Measurements from ENCODE around the gene DDHD1. TPM values are rescaled to one million over a fixed set of nuclear protein-coding genes. Genes with fewer than 3 reads are reported as not detected.
"Not testable (repeated sequence)": the region's sequence is repeated elsewhere in the genome, so short reads cannot be mapped to it uniquely, and the experiment has no call there.

DDHD1 gene
- 10 to 100 TPM; 77.1 to 80.4 TPM for total RNA-seq
- total RNA-seq, result 88.0 to 114 reads per million in 2 donors

DNA sequence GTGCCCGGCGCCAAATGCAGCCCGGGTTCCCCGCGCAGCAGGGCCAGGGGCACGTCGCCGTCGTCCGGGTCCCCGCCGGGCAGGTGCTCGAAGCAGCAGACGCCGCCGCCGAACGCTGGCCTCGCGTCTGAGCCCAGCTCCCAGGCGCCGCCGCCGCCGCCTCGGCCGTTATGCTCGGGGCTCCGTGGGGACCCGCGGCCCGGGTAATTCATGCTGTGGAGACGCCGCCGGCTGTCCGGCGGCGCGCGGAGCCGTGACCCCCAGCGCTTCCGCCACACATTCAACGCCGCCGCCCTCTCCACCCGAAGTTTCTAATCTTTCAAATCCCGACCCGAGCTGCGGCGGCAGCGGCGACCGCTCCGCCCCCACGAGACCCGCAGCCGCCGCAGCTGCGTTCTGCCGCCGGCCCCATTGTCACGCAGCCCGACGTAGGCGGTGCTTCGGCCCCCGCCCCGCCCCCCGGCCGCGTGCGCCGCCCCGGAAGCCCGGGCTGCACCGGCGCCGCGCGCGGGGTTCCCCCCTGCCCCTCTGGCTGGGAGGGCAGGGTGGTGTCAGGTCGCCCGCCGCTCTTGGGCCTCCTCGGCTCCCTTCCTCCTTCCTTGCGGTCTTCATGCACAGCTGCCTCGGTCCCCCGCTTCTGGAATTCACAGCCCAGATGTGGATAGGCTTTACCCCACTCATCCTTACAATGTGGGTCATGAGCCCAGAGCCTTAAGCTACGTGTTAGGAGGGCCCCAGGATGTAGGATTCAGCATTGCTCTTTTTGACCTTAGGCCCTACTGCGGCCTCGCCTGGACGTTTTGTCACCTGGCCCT, at the start of gene DDHD1:
Gene DDHD1 (minus strand): TSS at position 437 of the 815 bp plus-strand sequence. CDS start 225 bp downstream, at position 212.
- Mint-ChIP-seq H3K36me3 (ENCODE audit: low read depth) (peaks cover 9% of the 10 kb centered on the region), H3K4me3 (peak within 1 kb of the TSS; percentile 100), H3K27ac (peak within 1 kb of the TSS; percentile 98), H3K27me3 (no peaks in the 10 kb centered on the region), H3K4me1 (peaks cover 41% of the 10 kb centered on the region)
- no peaks in the 10 kb centered on the region for H3K9me3 ChIP-seq (ENCODE audit: control insufficient read depth, low read length, poor library complexity, severe bottlenecking)
- DNase-seq, result peak; percentile 86 to 92 (median 89)
- ATAC-seq, result peak; percentile 87

DNA sequence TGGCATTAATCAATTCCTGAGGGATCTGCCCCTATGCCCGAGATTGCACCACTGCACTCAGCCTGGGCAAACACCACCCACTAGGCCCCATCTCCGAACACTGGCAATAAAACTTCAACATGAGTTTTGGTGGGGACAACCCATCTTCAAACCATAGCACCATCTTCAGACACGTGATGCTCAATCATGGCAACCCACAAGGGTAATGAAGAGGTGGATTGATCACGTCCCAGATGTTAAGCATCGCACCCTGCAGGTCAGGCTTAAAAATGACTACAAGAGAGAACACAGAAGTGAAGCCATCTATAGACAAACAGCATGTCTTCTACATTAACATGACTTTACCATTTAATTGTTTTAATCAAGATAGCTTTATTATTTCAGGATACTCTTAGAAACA, 42.8 kb upstream of the DDHD1 start:
- Mint-ChIP-seq H3K36me3 (ENCODE audit: low read depth) (no peaks in the 10 kb centered on the region), H3K4me1 (no peaks in the 10 kb centered on the region)

DNA sequence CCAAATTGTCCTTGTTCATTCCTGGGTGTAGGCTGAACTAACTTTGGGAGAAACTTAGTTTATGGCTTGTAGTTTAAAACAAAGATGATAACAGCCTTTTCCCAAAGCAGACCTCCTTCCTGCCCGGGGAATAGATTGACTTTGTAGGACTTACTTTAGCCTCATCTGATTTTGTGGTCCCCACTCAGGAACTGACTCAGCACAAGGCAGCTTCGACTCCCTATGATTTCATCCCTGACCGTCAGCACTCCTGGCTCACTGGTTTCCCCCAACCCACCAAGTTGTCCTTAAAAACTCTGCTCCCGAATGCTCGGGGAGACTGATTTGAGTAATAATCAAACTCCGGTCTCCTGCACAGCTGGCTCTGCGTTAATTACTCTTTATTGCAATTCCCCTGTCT, 40.1 kb upstream of the DDHD1 start:
- H3K36me3 Mint-ChIP-seq (ENCODE audit: low read depth), result no peaks in the 10 kb centered on the region
- no peaks in the 10 kb centered on the region for H3K9me3 ChIP-seq (ENCODE audit: control insufficient read depth, low read length, poor library complexity, severe bottlenecking)
- no peaks in the 10 kb centered on the region for H3K4me1 Mint-ChIP-seq
- DNase-seq (no peak), ATAC-seq (no peak)
- H3K27ac Mint-ChIP-seq, result no peak overlapping the region
- no peaks in the 10 kb centered on the region for H3K27me3 Mint-ChIP-seq
- H3K4me3 Mint-ChIP-seq, result no peak overlapping the region

More for the DNA sequence above, 42.8 kb upstream of the DDHD1 start:
- ATAC-seq (no peak), DNase-seq (no peak)
- H3K27ac Mint-ChIP-seq, result no peak overlapping the region
- H3K4me3 Mint-ChIP-seq, result no peak overlapping the region
- H3K9me3 ChIP-seq (ENCODE audit: control insufficient read depth, low read length, poor library complexity, severe bottlenecking), result no peaks in the 10 kb centered on the region
- H3K27me3 Mint-ChIP-seq, result no peaks in the 10 kb centered on the region

DNA sequence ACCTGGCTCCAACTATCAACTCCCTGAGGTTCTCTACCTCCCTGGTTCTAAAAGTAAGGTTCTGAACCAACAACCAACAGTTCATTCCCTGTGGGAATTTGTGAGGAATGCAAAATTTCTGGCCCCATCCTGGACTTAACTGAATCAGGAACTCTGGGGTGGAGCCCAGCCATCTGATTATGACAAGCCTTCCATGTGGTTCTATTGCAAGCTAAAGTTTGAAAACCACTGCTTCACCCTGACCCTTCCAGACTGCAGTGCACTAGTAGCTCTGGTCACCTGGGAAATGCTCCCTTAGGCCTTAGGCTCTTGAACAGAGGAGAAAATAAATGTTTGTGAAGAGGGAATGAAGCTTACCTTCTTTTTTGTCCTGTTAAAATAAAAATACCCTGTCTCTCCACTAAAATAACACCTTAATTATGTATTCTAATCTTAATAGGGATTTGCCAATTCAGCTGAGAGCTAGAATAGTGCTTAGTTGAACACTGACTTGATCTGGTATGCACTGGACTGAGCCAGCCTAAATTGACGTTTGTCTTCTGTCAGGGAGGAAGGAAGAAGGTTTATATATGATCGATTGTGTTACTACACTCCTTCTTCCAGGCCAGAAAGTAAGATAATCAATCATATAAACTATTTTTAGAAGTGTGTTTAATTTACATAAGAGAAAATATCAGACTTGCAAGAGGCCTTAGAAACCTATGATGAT, 39.1 kb upstream of the DDHD1 start:
- no peak for DNase-seq
- Mint-ChIP-seq H3K4me1 (no peaks in the 10 kb centered on the region), H3K4me3 (no peak overlapping the region), H3K27ac (no peak overlapping the region), H3K36me3 (ENCODE audit: low read depth) (no peaks in the 10 kb centered on the region), H3K27me3 (no peaks in the 10 kb centered on the region)
- no peaks in the 10 kb centered on the region for H3K9me3 ChIP-seq (ENCODE audit: control insufficient read depth, low read length, poor library complexity, severe bottlenecking)
- no peak for ATAC-seq

DNA sequence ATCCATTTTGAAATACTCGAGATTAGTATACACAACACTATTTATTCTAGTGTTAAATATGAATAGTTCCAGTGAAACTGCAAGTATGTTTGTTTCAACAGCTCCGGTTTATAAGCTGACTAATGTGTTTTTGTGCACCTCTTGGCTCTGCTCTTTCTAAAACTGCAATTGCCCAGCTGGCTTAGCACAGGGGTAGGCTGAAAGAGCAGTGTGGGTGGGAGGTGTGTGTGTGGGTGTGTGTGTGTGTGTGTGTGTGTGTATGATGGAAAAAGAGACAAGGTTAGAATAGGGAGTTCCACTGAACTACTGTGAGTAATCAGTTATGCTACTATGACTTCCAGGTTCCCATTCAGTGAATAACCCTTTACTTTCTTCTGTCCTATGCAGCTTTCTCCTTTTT, 37.8 kb upstream of the DDHD1 start:
- H3K4me1 Mint-ChIP-seq, result no peaks in the 10 kb centered on the region
- DNase-seq, result no peak
- ATAC-seq, result no peak
- no peaks in the 10 kb centered on the region for H3K9me3 ChIP-seq (ENCODE audit: control insufficient read depth, low read length, poor library complexity, severe bottlenecking)
- H3K27me3 Mint-ChIP-seq, result no peaks in the 10 kb centered on the region
- H3K27ac Mint-ChIP-seq, result no peak overlapping the region
- no peak overlapping the region for H3K4me3 Mint-ChIP-seq
- peaks cover 2% of the 10 kb centered on the region for H3K36me3 Mint-ChIP-seq (ENCODE audit: low read depth)

DNA sequence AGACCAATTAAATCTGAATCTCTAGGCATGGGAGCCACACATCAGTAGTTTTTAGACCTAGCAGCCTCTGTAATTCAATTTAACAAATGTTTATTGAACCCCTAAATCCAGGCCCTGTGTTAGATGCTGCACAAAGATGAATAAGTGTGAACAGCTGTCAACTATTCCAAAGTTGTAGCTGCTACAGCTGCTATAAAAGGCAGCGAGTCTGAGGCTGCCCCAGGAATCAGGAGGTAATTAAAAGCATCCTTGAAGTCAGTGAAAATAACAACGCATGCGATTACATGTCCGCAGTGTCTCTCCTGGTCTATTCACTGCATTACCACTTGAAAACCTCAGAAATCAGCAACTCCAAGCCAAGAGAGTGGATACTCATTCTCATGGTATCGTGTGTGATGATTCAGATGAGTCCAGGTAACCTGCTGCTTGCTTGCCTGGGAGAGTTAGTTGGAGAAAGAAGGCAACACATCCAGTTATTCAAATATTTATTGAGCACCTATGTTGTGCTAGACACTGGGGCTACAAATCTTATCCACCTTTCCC, 34.9 kb upstream of the DDHD1 start:
- H3K27me3 Mint-ChIP-seq, result no peaks in the 10 kb centered on the region
- H3K4me3 Mint-ChIP-seq, result no peak overlapping the region
- ATAC-seq (no peak), DNase-seq (no peak)
- H3K36me3 Mint-ChIP-seq (ENCODE audit: low read depth), result peaks cover 2% of the 10 kb centered on the region
- H3K9me3 ChIP-seq (ENCODE audit: control insufficient read depth, low read length, poor library complexity, severe bottlenecking), result no peaks in the 10 kb centered on the region
- no peaks in the 10 kb centered on the region for H3K4me1 Mint-ChIP-seq
- H3K27ac Mint-ChIP-seq, result no peak overlapping the region

DNA sequence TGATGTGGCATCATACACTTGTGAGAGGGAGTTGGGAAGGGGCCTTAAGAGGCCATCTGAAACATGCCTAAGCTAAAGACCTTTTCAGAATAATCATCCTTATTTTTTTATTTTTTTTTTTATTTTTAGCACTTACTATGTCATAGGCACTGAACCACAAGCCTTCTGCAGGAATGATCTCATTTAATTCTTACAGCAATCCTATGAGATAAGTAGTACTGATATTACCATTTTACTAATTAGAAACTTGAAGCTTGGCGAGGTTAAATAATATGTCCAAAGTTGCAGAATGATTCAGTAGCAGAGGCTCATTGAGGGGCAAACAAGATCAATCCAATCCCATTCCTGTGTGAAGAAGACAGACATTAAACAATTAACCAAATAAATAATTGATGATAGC, 33.4 kb upstream of the DDHD1 start:
- H3K4me1 Mint-ChIP-seq, result peaks cover 2% of the 10 kb centered on the region
- H3K4me3 Mint-ChIP-seq, result no peak overlapping the region
- H3K9me3 ChIP-seq (ENCODE audit: control insufficient read depth, low read length, poor library complexity, severe bottlenecking), result no peaks in the 10 kb centered on the region
- H3K27ac Mint-ChIP-seq, result no peak overlapping the region
- DNase-seq (no peak), ATAC-seq (no peak)
- H3K36me3 Mint-ChIP-seq (ENCODE audit: low read depth), result peaks cover 2% of the 10 kb centered on the region
- no peaks in the 10 kb centered on the region for H3K27me3 Mint-ChIP-seq

DNA sequence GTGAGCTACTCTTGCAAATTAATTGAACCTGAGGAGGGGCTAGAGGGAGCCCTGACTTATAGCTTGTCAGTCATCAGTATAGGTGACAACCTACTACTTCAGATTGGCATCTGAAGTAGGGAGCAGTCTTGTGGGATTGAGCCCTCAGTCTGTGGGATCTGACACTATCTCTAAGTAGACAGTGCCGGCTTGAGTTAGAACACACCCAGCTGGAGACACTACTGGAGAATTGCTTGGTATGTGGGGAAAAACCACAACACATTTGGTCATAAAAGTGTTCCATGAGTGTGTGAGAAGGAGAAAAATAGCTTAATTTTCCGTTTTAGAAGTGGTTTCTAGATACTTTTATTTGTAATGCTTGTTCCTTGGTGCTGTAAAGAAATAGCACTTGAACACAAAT, 30.5 kb upstream of the DDHD1 start:
- Mint-ChIP-seq H3K27me3 (no peaks in the 10 kb centered on the region), H3K27ac (no peak overlapping the region), H3K4me1 (peaks cover 12% of the 10 kb centered on the region), H3K4me3 (no peak overlapping the region), H3K36me3 (ENCODE audit: low read depth) (peaks cover 2% of the 10 kb centered on the region)
- DNase-seq (no peak), ATAC-seq (no peak)
- H3K9me3 ChIP-seq (ENCODE audit: control insufficient read depth, low read length, poor library complexity, severe bottlenecking), result no peaks in the 10 kb centered on the region

DNA sequence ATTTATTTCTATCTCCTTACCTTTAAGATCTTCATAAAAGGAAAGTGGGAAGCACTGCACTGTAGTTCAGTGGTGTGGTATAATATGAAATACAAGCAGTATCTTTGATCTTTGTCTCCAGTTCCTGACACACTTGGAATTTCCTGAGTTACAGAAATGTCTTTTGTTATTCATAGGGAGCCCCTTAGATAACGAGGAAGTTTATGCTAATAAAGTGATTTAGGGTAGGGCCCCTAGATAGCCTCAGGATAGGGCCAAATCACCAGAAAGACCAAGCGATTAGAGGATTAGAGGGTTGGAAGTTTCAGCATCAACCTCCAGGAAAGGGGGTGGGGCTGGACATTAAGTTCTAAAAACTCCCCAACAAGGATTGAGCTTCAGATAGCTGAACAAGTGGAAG, 29.9 kb upstream of the DDHD1 start:
- Mint-ChIP-seq H3K36me3 (ENCODE audit: low read depth) (peaks cover 2% of the 10 kb centered on the region), H3K27me3 (no peaks in the 10 kb centered on the region), H3K27ac (no peak overlapping the region), H3K4me3 (no peak overlapping the region), H3K4me1 (peaks cover 12% of the 10 kb centered on the region)
- DNase-seq (no peak), ATAC-seq (no peak)
- no peaks in the 10 kb centered on the region for H3K9me3 ChIP-seq (ENCODE audit: control insufficient read depth, low read length, poor library complexity, severe bottlenecking)

DNA sequence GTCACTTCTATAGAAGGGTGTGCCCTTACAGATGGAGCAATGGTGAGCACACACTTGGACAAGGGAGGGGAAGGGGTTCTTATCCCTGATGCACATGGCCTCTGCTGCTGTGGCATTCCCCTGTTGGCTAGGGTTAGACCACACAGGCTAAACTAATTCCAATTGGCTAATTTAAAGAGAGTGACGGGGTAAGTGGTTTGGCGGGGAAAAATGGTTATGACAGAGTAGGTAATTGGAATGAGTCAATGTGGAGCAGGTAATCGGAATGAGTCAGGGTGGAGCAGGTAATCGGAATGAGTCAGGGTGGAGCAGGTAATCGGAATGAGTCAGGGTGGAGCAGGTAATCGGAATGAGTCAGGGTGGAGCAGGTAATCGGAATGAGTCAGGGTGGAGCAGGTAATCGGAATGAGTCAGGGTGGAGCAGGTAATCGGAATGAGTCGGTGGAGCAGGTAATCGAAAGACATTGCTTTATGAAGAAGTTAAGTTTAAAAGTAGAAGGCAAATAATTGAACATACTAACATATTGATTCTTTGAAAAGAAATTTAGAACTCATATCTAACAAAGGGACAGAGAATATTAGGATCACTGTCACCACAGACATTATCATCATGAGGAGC, 28.4 kb upstream of the DDHD1 start:
- Mint-ChIP-seq H3K4me1 (peaks cover 14% of the 10 kb centered on the region), H3K27ac (peak overlapping the region; percentile 93), H3K4me3 (peak overlapping the region; percentile 33)
- H3K27me3 Mint-ChIP-seq; DNase-seq; H3K36me3 Mint-ChIP-seq (ENCODE audit: low read depth); H3K9me3 ChIP-seq (ENCODE audit: control insufficient read depth, low read length, poor library complexity, severe bottlenecking); ATAC-seq: not testable (repeated sequence)

DNA sequence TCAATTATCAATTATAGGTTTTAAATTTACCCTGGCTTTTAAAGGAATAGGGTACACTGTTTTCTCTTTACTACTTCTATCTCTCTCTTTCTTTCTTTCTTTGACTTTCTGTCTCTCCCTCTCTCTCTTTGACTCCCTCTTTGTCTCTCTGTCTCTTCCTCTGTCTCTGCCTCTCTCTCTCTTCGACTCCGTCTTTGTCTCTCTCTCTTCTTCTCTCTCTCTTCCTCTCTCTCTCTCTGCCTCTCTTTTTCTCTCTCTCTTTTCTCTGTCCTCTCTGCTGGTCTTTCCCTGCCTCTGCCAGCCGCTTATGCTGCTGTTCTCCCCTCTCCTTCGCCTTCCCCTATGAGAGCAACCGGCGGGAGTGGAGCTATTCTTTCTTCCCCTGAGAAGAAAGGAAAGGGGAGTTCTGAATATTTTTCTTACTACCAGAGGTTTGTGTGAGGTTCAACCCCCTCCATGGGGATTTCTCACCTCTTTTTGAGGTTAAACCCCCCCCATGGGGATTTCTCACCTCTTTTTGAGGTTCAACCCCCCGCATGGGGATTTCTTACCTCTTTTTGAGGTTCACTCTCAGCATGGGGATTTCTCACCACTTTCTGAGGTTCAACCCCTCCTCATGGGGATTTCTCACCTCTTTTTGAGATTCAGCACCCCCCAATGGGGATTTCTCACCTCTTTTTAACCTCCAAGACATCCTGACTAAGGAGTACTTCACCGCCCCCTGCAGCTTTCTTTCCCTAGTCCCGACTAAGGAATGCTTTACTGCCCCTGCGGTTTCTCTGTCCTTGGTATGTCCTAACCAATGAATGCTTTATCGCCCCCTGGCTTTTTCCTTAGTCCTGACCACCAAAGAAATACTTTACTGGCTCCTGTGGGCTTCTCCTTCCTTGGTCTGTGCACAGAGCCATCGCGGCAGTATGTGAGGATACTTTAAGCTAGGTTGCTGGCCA, 27.4 kb upstream of the DDHD1 start:
- peak overlapping the region; percentile 93 for H3K27ac Mint-ChIP-seq
- ATAC-seq (peak; percentile 95), DNase-seq (peak; percentile 14 to 40 (median 22))
- H3K27me3 Mint-ChIP-seq, result no peaks in the 10 kb centered on the region
- no peaks in the 10 kb centered on the region for H3K9me3 ChIP-seq (ENCODE audit: control insufficient read depth, low read length, poor library complexity, severe bottlenecking)
- H3K36me3 Mint-ChIP-seq (ENCODE audit: low read depth), result peaks cover 3% of the 10 kb centered on the region
- peak overlapping the region; percentile 47 for H3K4me3 Mint-ChIP-seq
- peaks cover 14% of the 10 kb centered on the region for H3K4me1 Mint-ChIP-seq

DNA sequence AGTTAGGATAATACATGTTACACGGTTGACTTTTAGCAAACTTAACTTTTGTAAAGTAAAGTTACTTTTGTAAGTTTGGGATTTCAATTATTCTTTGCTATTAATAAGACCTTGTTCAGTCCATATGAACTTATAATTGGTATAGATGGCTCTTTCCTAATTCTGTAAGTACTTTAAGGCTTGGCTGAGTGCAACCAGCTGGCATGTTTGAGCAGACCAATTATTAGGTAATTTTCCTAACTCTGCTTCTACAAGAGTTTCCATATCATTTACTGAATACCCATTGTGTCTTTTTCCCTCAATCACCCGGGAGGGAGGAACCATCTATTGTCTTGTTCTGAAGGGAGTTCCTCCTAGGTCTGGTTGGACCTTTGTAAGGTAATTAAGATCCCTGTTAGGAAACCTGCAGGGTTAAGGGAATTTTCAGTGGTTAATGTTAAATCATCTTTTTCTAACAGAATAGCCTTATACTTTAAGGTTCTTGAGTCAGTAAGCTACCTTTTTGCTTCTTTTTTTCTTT, 26.4 kb upstream of the DDHD1 start:
- not testable (repeated sequence) for H3K9me3 ChIP-seq (ENCODE audit: control insufficient read depth, low read length, poor library complexity, severe bottlenecking); H3K4me3 Mint-ChIP-seq

More for the DNA sequence above, 26.4 kb upstream of the DDHD1 start:
- ATAC-seq; H3K27me3 Mint-ChIP-seq; H3K36me3 Mint-ChIP-seq (ENCODE audit: low read depth); DNase-seq: not testable (repeated sequence)
- peaks cover 16% of the 10 kb centered on the region for H3K4me1 Mint-ChIP-seq
- peak overlapping the region; percentile 93 for H3K27ac Mint-ChIP-seq
